ENCODE data around the gene NTM.
"Not testable (repeated sequence)": the region's sequence is repeated elsewhere in the genome, so short reads cannot be mapped to it uniquely, and the experiment has no call there.

Gene NTM

GRCh38 chr11:131677828-131678470 is 307.5 kb downstream of the NTM start:
- H3K4me3 ChIP-seq (ENCODE audit: low read depth, low read length), result no peak overlapping the region
- TF ChIP-seq, protein P1, sequence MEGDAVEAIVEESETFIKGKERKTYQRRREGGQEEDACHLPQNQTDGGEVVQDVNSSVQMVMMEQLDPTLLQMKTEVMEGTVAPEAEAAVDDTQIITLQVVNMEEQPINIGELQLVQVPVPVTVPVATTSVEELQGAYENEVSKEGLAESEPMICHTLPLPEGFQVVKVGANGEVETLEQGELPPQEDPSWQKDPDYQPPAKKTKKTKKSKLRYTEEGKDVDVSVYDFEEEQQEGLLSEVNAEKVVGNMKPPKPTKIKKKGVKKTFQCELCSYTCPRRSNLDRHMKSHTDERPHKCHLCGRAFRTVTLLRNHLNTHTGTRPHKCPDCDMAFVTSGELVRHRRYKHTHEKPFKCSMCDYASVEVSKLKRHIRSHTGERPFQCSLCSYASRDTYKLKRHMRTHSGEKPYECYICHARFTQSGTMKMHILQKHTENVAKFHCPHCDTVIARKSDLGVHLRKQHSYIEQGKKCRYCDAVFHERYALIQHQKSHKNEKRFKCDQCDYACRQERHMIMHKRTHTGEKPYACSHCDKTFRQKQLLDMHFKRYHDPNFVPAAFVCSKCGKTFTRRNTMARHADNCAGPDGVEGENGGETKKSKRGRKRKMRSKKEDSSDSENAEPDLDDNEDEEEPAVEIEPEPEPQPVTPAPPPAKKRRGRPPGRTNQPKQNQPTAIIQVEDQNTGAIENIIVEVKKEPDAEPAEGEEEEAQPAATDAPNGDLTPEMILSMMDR (IDR thresholded peaks at IDR 0.05; ENCODE audit: borderline replicate concordance, insufficient read depth, low read depth, low read length), result no peak

GRCh38 chr11:131678658-131679340 is 308.4 kb downstream of the NTM start:
- TF ChIP-seq, protein P1 (IDR thresholded peaks at IDR 0.05; ENCODE audit: borderline replicate concordance, insufficient read depth, low read depth, low read length), result no peak
- H3K4me3 ChIP-seq (ENCODE audit: low read depth, low read length), result no peak overlapping the region

DNA sequence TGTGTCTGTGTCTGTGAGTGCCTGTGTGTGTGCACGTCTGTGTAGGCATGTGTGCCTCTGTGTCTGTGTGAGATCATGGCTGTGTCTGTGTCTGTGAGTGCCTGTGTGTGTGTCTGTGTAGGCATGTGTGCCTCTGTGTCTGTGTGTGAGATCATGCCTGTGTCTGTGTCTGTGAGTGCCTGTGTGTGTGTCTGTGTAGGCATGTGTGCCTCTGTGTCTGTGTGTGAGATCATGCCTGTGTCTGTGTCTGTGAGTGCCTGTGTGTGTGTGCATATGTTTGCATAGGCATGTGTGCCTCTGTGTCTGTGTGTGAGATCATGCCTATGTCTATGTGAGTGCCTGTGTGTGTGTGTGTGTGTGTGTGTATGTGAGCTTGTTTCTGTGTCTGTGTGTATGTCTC is 310.0 kb downstream of the NTM start:
- not testable (repeated sequence) for H3K4me3 ChIP-seq (ENCODE audit: low read depth, low read length)

DNA sequence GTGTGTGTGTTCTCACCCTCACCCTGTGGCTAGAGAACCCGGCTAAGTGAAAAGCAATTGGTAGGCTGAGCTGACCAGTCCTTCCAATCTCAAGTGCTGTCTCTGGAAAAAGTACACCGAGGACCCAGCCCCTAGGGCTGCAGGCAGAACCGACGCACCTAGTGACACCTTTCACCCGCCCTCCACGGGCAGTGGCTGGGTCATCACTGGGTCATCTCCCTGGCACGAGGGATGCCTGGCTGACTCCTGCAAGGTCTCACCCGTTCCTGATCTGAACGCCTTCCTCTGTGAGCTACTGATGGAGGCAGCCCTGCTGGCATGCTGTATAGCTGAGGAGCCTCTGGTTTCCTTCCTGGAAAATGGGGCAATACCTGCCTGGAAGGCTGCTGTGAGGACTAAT is 311.5 kb downstream of the NTM start:
- TF ChIP-seq, protein P1 (IDR thresholded peaks at IDR 0.05; ENCODE audit: borderline replicate concordance, insufficient read depth, low read depth, low read length), result no peak
- H3K4me3 ChIP-seq (ENCODE audit: low read depth, low read length), result no peak overlapping the region

GRCh38 chr11:131682373-131683015 is 312.1 kb downstream of the NTM start:
- H3K4me3 ChIP-seq (ENCODE audit: low read depth, low read length), result no peak overlapping the region
- TF ChIP-seq, protein P1 (IDR thresholded peaks at IDR 0.05; ENCODE audit: borderline replicate concordance, insufficient read depth, low read depth, low read length), result no peak

GRCh38 chr11:131683131-131683530 is 312.7 kb downstream of the NTM start:
- H3K4me3 ChIP-seq (ENCODE audit: low read depth, low read length), result no peak overlapping the region
- TF ChIP-seq, protein P1 (IDR thresholded peaks at IDR 0.05; ENCODE audit: borderline replicate concordance, insufficient read depth, low read depth, low read length), result no peak

DNA sequence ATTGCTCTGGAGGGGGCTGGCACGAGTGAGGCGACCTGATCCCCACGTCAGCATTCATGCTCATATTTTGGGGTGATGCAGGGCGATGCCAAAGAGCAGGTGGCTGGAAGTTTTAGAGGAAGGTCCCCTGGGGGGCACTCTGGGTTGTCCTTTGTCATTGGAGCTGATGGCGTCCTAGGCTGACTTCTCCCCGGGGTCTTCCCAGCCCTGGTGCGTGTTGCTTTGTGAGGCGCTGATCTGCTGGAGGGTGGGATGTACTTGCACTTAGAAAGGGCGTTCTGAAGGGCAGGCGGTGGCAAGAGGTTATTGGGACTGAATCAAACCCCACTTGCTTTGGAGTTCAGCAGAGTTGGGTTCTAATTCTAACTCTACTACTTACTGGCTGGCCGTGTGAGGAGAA is 313.3 kb downstream of the NTM start:
- TF ChIP-seq, protein P1 (IDR thresholded peaks at IDR 0.05; ENCODE audit: borderline replicate concordance, insufficient read depth, low read depth, low read length), result no peak
- no peak overlapping the region for H3K4me3 ChIP-seq (ENCODE audit: low read depth, low read length)

Measured in GM12875 (cell line).